ENCODE results near the gene HEXIM2. TPM values are rescaled to one million over a fixed set of nuclear protein-coding genes. Genes with fewer than 3 reads are reported as not detected.

The HEXIM2 gene
- total RNA-seq, 1 experiment from 2014 or later: 11.9 TPM

GRCh38 chr17:45177563-45177962, 15.9 kb downstream of the HEXIM2 start (continued):
- TF ChIP-seq ZBTB43 (CRISPR knock-in tag; IDR thresholded peaks at IDR 0.05): no peak
- no peak for TF ChIP-seq JAZF1 (CRISPR knock-in tag; IDR thresholded peaks at IDR 0.05)
- no peak for TF ChIP-seq RORB (CRISPR knock-in tag; IDR thresholded peaks at IDR 0.05)
- no peak for TF ChIP-seq ZNF263 (CRISPR knock-in tag; IDR thresholded peaks at IDR 0.05; ENCODE audit: low read depth)
- no peak for TF ChIP-seq NFATC4 (CRISPR knock-in tag; IDR thresholded peaks at IDR 0.05)
- no peak for TF ChIP-seq HMGXB4 (CRISPR knock-in tag; IDR thresholded peaks at IDR 0.05)
- no peak for TF ChIP-seq E2F4 (CRISPR knock-in tag; IDR thresholded peaks at IDR 0.05; ENCODE audit: borderline replicate concordance, low read depth)
- no peak for TF ChIP-seq PRRX2 (CRISPR knock-in tag; IDR thresholded peaks at IDR 0.05)
- TF ChIP-seq STAT6 (CRISPR knock-in tag; conservative IDR thresholded peaks at IDR 0.05; ENCODE audit: low read depth): no peak
- no peak for TF ChIP-seq ZSCAN18 (CRISPR knock-in tag; IDR thresholded peaks at IDR 0.05)
- TF ChIP-seq PRDM15 (CRISPR knock-in tag; IDR thresholded peaks at IDR 0.05): no peak
- no peak for TF ChIP-seq RELA (CRISPR knock-in tag; IDR thresholded peaks at IDR 0.05; ENCODE audit: borderline replicate concordance)

- ATAC-seq (no peak), DNase-seq (ENCODE audit: low spot score) (no peak)
- TF ChIP-seq USF1 (CRISPR knock-in tag; IDR thresholded peaks at IDR 0.05) (no peak), ZSCAN18 (CRISPR knock-in tag; IDR thresholded peaks at IDR 0.05) (no peak), ELF4 (CRISPR knock-in tag; IDR thresholded peaks at IDR 0.05; ENCODE audit: low read depth) (no peak), ZBTB21 (CRISPR knock-in tag; IDR thresholded peaks at IDR 0.05; ENCODE audit: borderline replicate concordance) (no peak), IRF2 (CRISPR knock-in tag; IDR thresholded peaks at IDR 0.05; ENCODE audit: borderline replicate concordance, low read depth) (no peak), JUN (CRISPR knock-in tag; IDR thresholded peaks at IDR 0.05) (no peak), GABPB1 (CRISPR knock-in tag; IDR thresholded peaks at IDR 0.05) (no peak), RELA (CRISPR knock-in tag; IDR thresholded peaks at IDR 0.05; ENCODE audit: borderline replicate concordance) (no peak), ESRRA (CRISPR knock-in tag; IDR thresholded peaks at IDR 0.05; ENCODE audit: borderline replicate concordance) (no peak)
- H3K4me1 Mint-ChIP-seq: no peaks in the 10 kb centered on the region
- ChIA-PET CTCF (interaction anchor here (1.0 to 3.0 kb wide), 6 partner anchors 13 to 49 kb away, joined by 3 to 15 read pairs (median 4); partner anchors contain the start of gene ACBD4), POLR2A (interaction anchor here (1.1 kb wide), 1 partner anchor 23 kb away, joined by 4 read pairs; the partner anchor contains the start of gene HEXIM2)
- H3K27ac Mint-ChIP-seq: no peak overlapping the region; the same call in 1 of the 2 replicates
- no peaks in the 10 kb centered on the region for H3K27me3 Mint-ChIP-seq (ENCODE audit: low read depth)
- no peak overlapping the region for H3K4me3 Mint-ChIP-seq
- no peaks in the 10 kb centered on the region for H3K9me3 Mint-ChIP-seq
- H3K36me3 Mint-ChIP-seq: no peaks in the 10 kb centered on the region
These were observed 22.5 kb downstream of the HEXIM2 start for GRCh38 chr17:45184144-45184543.

Data from WTC11 (cell line).